ENCODE data around the gene GPR153.
A peak's percentile ranks its signal among the peaks of the same experiment; 100 is the strongest.
"Not testable (repeated sequence)": the region's sequence is repeated elsewhere in the genome, so short reads cannot be mapped to it uniquely, and the experiment has no call there.

Gene GPR153

DNA sequence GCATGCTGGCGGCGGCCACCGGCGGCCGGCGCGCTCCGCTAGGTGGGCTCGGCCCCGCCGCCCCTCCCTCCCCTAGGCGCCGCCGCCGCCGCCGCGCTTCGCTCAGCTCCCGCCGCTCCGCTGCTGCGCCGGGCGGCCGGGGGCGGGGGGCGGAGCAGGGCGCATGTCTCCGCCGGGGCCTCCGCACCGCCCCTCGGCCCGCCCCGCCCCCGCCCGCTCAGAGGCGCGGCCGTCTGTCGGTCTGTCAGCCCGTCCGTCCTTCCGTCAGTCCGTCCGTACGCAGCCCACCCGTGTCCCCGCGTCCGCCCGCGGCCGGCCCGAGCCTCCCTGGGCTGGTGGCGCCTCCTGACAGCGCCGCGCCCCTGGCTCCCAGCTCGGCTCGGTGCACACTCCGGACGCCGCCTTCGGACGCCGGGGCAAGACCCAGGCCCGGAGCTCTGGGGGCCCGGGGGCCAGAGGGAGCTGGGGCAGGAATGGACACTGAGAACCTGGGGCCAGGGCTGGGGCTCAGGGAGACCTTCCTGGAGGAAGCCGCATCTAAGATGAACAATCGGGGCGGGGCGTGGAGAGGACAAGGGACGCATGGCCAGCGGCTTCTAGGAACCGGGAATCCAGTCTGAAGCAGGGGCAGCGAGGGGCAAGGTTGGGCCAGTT, at the start of gene GPR153:
TSS of gene GPR153 (minus strand) at position 138 of the 654 bp plus-strand sequence. CDS start 6,193 bp downstream, outside the sequence.
- peaks cover 47 to 56% of the 10 kb centered on the region in 2 donors for H3K27me3 Mint-ChIP-seq
- no peak within 1 kb of the TSS for H3K27ac Mint-ChIP-seq
- H3K9me3 Mint-ChIP-seq, result no peaks in the 10 kb centered on the region
- ATAC-seq (replicated peaks) (peak; percentile 68 to 71), DNase-seq (no peak)
- peaks cover 0 to 2% of the 10 kb centered on the region in 2 donors for H3K36me3 Mint-ChIP-seq
- H3K4me3 Mint-ChIP-seq, result peak within 1 kb of the TSS; percentile 63 to 69
- H3K4me1 Mint-ChIP-seq, result peaks cover 5 to 16% of the 10 kb centered on the region in 2 donors

GRCh38 chr1:6310116-6310848, 49.4 kb upstream of the GPR153 start:
- Mint-ChIP-seq H3K9me3 (peaks cover 6 to 12% of the 10 kb centered on the region in 2 donors), H3K4me3 (no peak overlapping the region), H3K27ac (no peak overlapping the region), H3K4me1 (no peaks in the 10 kb centered on the region), H3K27me3 (no peaks in the 10 kb centered on the region), H3K36me3 (peaks cover 14 to 17% of the 10 kb centered on the region in 2 donors)
- DNase-seq, result no peak
- no peak for ATAC-seq (replicated peaks)

DNA sequence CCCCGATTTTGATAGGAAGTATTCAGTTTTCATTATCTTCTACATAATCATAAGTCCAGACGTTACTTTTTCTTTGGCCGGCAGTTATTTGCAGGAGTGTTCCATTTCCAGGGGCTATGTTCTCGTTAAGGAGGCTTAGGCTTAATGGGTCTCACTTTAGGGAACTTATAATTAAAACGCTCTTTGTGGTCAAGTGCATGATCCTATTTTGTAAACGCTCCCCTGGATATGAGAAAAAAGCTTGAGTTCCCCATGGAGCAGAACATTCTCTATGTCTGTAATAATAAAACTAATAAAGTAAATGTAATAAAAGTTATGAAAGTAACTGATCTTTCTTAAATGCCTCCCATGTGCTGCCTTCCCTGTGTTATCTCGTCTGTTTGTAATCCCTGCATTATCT, 48.7 kb upstream of the GPR153 start:
- Mint-ChIP-seq H3K36me3 (peaks cover 14 to 17% of the 10 kb centered on the region in 2 donors), H3K27ac (no peak overlapping the region), H3K4me3 (no peak overlapping the region), H3K9me3 (peaks cover 6 to 12% of the 10 kb centered on the region in 2 donors), H3K27me3 (no peaks in the 10 kb centered on the region), H3K4me1 (no peaks in the 10 kb centered on the region)
- ATAC-seq (replicated peaks) (no peak), DNase-seq (no peak)

DNA sequence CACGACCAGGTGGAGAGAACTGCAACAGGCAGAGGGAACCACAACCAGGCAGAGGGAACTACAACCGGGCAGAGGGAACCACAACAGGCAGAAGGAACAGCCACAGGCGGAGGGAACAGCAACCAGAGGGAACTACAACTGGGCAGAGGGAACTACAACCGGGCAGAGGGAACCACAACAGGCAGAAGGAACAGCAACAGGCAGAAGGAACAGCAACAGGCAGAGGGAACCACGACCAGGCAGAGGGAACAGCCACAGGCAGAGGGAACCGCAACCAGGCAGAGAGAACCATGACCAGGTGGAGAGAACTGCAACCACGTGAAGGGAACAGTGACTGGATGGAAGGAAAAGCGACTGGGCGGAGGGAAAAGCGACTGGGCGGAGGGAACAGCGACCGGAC, 47.6 kb upstream of the GPR153 start:
- peaks cover 6 to 12% of the 10 kb centered on the region in 2 donors for H3K9me3 Mint-ChIP-seq
- no peak overlapping the region for H3K27ac Mint-ChIP-seq
- H3K4me1 Mint-ChIP-seq, result no peaks in the 10 kb centered on the region
- DNase-seq (no peak), ATAC-seq (replicated peaks) (no peak)
- peaks cover 17 to 21% of the 10 kb centered on the region in 2 donors for H3K36me3 Mint-ChIP-seq
- H3K27me3 Mint-ChIP-seq, result no peaks in the 10 kb centered on the region
- H3K4me3 Mint-ChIP-seq, result no peak overlapping the region

DNA sequence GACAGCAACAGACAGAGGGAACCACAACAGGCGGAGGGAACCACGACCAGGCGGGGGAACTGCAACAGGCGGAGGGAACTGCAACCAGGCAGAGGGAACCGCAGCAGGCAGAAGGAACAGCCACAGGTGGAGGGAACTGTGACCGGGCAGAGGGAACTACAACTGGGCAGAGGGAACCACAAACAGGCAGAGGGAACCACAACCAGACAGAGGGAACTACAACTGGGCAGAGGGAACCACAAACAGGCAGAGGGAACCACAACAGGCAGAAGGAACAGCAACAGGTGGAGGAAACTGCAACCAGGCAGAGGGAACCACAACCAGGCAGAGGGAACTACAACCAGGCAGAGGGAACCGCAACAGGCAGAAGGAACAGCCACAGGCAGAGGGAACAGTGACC, 46.8 kb upstream of the GPR153 start:
- DNase-seq; H3K4me3 Mint-ChIP-seq; H3K4me1 Mint-ChIP-seq; ATAC-seq (replicated peaks); H3K27me3 Mint-ChIP-seq; H3K27ac Mint-ChIP-seq: not testable (repeated sequence)
- Mint-ChIP-seq H3K36me3 (peaks cover 17 to 21% of the 10 kb centered on the region in 2 donors), H3K9me3 (peaks cover 6 to 12% of the 10 kb centered on the region in 2 donors)

DNA sequence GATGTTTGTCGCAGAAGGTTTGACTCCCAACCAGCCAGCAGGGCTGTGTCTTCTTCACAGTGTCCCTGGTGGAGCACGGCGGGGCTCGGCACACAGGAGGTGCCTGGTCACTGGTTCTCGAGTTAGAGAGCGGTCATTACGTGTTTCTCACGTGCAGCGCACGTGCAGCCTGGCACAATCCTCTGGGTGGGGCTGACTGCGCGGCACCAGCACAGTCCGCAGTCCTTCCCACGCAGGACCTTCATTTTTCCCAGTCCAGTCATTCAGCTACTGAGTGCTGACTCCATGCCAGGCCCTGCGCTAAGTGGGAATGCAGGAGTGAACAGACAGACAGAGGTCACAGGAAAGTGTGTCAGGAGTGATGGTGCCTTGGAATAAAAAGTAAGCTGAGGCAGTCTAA, 46.2 kb upstream of the GPR153 start:
- H3K27me3 Mint-ChIP-seq, result no peaks in the 10 kb centered on the region
- H3K27ac Mint-ChIP-seq, result no peak overlapping the region
- H3K4me3 Mint-ChIP-seq, result no peak overlapping the region
- H3K36me3 Mint-ChIP-seq, result peaks cover 17 to 21% of the 10 kb centered on the region in 2 donors
- no peak for ATAC-seq (replicated peaks)
- no peaks in the 10 kb centered on the region for H3K4me1 Mint-ChIP-seq
- peaks cover 6 to 12% of the 10 kb centered on the region in 2 donors for H3K9me3 Mint-ChIP-seq
- DNase-seq, result no peak

DNA sequence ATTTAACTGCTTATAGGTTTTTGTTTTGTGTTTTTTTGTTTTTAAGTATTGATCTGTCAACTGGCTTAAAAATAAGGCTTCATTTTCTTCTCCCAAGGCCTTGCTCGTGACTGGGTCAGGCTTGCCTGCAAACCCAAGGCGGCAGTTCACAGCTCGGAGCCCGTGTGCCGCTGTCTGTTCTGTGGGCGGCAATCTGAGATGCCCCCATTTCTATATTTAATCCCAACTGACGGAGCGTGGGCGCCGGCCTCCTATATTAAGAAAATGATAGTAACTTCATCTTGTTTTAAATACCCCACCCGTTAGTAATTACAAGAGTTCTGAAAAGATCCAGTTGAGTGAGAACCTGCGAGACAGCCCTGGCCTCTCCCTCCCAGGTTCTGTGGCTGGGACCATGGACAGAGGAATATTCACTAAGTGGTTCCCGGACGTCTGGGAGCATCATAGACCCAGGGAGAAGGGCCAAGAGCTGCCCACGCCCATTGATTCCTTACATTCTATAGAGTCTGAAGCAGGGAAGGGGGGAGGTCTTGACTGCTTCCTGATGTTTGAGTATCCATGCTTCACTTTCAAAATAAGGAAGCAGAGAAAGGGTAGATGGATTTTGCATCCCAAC, 42.6 kb upstream of the GPR153 start:
- Mint-ChIP-seq H3K27ac (no peak overlapping the region), H3K27me3 (no peaks in the 10 kb centered on the region), H3K4me1 (no peaks in the 10 kb centered on the region), H3K9me3 (peaks cover 6 to 12% of the 10 kb centered on the region in 2 donors), H3K36me3 (peaks cover 11 to 25% of the 10 kb centered on the region in 2 donors), H3K4me3 (no peak overlapping the region)
- no peak for ATAC-seq (replicated peaks)
- DNase-seq, result no peak

GRCh38 chr1:6302568-6302967, 41.7 kb upstream of the GPR153 start:
- no peaks in the 10 kb centered on the region for H3K4me1 Mint-ChIP-seq
- no peak for ATAC-seq (replicated peaks)
- no peak overlapping the region for H3K27ac Mint-ChIP-seq
- no peak for DNase-seq
- H3K27me3 Mint-ChIP-seq, result no peaks in the 10 kb centered on the region
- H3K36me3 Mint-ChIP-seq, result peaks cover 9 to 25% of the 10 kb centered on the region in 2 donors
- peaks cover 3 to 4% of the 10 kb centered on the region in 2 donors for H3K9me3 Mint-ChIP-seq
- no peak overlapping the region for H3K4me3 Mint-ChIP-seq

DNA sequence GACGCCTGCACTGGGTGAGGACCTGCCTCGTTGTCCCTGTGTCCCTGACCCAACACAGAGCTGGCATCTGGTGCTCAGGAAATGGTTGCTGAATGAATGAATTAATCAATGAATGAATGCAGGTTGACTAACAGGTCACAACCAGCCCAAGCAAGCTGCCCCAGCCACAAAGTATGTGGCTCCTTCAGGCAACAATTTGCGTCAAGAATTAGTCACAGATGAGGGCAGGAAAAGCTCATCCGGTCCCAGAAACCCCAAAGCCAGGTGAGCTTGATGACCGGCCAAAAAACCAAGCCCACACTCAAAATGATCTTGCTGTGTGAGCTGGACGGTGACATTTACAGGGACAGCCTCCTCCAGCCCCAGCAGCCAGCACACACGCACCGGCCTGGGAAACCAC, 40.6 kb upstream of the GPR153 start:
- DNase-seq (no peak), ATAC-seq (replicated peaks) (no peak)
- Mint-ChIP-seq H3K4me3 (no peak overlapping the region), H3K27ac (no peak overlapping the region), H3K9me3 (no peaks in the 10 kb centered on the region), H3K36me3 (peaks cover 2 to 15% of the 10 kb centered on the region in 2 donors), H3K4me1 (no peaks in the 10 kb centered on the region), H3K27me3 (no peaks in the 10 kb centered on the region)

DNA sequence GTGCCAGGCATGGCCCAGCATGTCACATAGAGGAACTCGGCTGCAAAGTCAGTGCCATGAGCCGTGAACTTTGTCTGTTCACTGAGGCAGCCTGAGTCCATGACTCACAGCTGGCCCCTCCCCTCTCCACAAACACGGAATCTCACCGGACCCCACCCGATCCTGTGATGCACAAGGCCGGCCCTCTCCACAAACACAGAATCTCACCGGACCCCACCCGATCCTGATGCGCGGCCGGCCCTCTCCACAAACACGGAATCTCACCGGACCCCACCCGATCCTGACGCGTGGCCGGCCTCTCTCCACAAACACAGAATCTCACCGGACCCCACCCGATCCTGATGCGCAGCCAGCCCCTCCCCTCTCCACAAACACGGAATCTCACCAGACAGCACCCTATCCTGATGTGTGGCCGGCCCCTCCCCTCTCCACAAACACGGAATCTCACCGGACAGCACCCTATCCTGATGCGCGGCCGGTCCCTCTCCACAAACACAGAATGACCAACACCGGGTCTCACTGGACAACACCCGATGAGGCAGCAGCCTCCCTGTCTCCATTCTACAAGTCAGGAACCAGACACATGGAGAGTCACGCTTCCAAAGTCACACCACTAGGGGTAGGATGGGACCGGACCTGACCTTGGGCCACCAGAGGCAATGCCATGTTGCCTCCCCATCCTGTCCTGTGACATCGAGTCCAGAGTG, 39.6 kb upstream of the GPR153 start:
- no peak overlapping the region for H3K4me3 Mint-ChIP-seq
- DNase-seq, result no peak
- no peaks in the 10 kb centered on the region for H3K27me3 Mint-ChIP-seq
- ATAC-seq (replicated peaks), result no peak
- H3K27ac Mint-ChIP-seq, result no peak overlapping the region
- H3K9me3 Mint-ChIP-seq, result no peaks in the 10 kb centered on the region
- H3K4me1 Mint-ChIP-seq, result no peaks in the 10 kb centered on the region
- peaks cover 0 to 15% of the 10 kb centered on the region in 2 donors for H3K36me3 Mint-ChIP-seq

GRCh38 chr1:6299557-6300165, 38.8 kb upstream of the GPR153 start:
- DNase-seq (no peak), ATAC-seq (replicated peaks) (no peak)
- Mint-ChIP-seq H3K27ac (no peak overlapping the region), H3K9me3 (no peaks in the 10 kb centered on the region), H3K4me1 (no peaks in the 10 kb centered on the region), H3K36me3 (peaks cover 0 to 18% of the 10 kb centered on the region in 2 donors), H3K4me3 (no peak overlapping the region), H3K27me3 (no peaks in the 10 kb centered on the region)

GRCh38 chr1:6298940-6299465, 38.1 kb upstream of the GPR153 start:
- no peaks in the 10 kb centered on the region for H3K4me1 Mint-ChIP-seq
- H3K4me3 Mint-ChIP-seq, result no peak overlapping the region
- no peak for DNase-seq
- peaks cover 2 to 18% of the 10 kb centered on the region in 2 donors for H3K36me3 Mint-ChIP-seq
- H3K9me3 Mint-ChIP-seq, result no peaks in the 10 kb centered on the region
- no peak for ATAC-seq (replicated peaks)
- H3K27ac Mint-ChIP-seq, result no peak overlapping the region
- H3K27me3 Mint-ChIP-seq, result no peaks in the 10 kb centered on the region

- Mint-ChIP-seq H3K4me3 (no peak overlapping the region), H3K27me3 (no peaks in the 10 kb centered on the region), H3K9me3 (no peaks in the 10 kb centered on the region), H3K4me1 (no peaks in the 10 kb centered on the region), H3K27ac (no peak overlapping the region), H3K36me3 (peaks cover 3 to 17% of the 10 kb centered on the region in 2 donors)
- DNase-seq (no peak), ATAC-seq (replicated peaks) (no peak)
Observed at GRCh38 chr1:6298530-6298929, 37.6 kb upstream of the GPR153 start.

DNA sequence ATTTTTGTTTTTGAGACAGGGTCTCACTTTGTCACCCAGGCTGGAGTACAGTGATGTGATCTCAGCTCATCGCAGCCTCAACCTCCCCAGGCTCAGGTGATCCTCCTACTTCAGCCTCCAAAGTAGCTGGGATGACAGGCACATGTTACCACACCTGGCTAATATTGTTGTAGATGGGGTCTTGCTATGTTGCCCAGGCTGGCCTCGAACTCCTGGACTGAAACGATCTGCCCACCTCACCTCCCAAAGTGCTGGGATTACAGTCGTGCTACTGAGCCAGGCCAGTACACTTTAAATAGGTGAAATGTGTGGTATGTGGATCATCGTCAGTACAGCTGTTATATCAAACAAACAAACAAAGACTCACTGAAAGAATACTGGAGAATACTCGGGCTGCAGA, 35.0 kb upstream of the GPR153 start:
- Mint-ChIP-seq H3K4me1 (peaks cover 0 to 2% of the 10 kb centered on the region in 2 donors), H3K27ac (no peak overlapping the region), H3K4me3 (no peak overlapping the region), H3K27me3 (no peaks in the 10 kb centered on the region), H3K36me3 (peaks cover 3 to 25% of the 10 kb centered on the region in 2 donors), H3K9me3 (no peaks in the 10 kb centered on the region)
- ATAC-seq (replicated peaks) (no peak), DNase-seq (no peak)

All from stimulated activated naive B cell treated with anti-CD40 and anti-IgM and Interleukin-4, amounts not matched to agents 10 μg/mL and 1 μg/mL and 100 μg/mL, for 72 hours (primary cell).